HuH-7.5 (cell line): ENCODE results near the gene INSIG1.

Source experiments
- DNase-seq: peaks from one replicate; pipeline ENCODE4 v3.0.0; 2011; ENCODE audit warnings: low spot score

INSIG1 gene

GRCh38 chr7:155303039-155303593, 5.4 kb downstream of the INSIG1 start:
- DNase-seq, result no peak

- DNase-seq, result no peak
Observed at GRCh38 chr7:155303897-155304296, 6.2 kb downstream of the INSIG1 start.

DNA sequence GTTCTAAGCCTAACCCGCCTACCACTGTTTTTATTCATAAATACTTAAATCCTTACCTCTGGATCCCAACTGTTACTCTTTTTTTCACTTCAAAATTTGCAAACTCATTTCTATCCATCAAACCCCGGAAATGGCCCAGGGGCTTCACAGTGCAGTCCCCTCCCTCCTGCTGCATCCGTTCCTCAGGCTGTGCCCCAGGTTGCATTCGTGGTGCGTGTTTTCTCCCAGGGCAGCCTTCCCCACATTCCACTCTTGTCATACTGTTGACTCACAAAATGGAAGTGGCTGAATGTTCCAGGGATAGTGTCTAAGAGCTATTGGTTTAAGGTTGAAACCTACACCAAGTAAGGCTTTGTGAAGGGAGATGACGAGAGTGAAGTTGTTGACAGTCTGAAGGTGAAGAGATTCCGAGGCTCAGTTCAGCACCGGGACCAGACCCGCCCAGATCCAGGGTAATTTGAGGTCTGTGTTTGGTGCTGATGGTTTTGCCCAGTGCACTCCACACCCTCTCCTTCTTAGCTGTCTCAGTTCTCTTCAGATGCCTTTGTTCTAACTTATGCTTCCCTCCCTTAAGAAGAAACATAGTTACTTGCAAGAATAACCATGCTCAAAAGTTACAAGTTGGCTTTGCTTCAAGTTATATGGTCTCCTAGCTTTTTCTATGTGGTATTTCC, 7.7 kb downstream of the INSIG1 start:
- no peak for DNase-seq

DNA sequence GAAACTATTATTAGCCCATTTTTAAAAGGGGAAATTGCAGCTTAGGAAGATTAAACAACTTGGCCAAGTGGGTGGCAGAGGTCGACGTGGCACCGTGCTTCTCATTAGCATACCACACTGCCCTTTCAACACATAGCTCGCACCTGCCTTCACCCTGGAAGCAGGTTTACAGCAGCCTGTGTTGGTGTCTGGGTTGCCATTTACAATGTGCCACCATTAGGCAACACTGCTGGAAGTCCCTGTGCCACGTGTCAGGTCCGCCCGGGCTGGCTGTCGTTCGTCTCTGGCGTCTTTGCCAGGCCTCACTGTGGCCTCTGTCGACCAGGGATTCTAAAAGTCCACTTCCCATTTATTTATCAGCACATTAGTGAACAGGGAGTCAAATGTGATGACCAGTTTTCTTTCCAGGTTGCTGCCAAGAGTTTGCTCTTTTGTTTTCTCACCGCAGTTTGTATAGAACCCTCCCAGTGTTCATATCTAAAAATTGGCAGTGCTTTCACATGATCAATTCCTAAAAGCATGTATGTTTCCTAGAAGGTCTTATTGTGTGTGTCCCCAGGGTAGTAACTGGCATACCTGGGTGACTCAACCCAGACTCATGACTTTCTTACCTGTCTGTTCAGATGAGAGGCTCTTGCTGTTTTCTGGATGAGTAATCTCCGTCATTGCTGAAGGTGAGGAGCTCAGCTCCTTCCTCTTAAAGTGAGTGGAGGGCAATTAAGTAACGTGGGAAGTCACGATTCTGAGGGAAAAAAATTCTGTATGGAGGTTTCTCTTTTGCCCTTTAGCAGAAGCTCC, 9.2 kb downstream of the INSIG1 start:
- DNase-seq, result no peak

DNA sequence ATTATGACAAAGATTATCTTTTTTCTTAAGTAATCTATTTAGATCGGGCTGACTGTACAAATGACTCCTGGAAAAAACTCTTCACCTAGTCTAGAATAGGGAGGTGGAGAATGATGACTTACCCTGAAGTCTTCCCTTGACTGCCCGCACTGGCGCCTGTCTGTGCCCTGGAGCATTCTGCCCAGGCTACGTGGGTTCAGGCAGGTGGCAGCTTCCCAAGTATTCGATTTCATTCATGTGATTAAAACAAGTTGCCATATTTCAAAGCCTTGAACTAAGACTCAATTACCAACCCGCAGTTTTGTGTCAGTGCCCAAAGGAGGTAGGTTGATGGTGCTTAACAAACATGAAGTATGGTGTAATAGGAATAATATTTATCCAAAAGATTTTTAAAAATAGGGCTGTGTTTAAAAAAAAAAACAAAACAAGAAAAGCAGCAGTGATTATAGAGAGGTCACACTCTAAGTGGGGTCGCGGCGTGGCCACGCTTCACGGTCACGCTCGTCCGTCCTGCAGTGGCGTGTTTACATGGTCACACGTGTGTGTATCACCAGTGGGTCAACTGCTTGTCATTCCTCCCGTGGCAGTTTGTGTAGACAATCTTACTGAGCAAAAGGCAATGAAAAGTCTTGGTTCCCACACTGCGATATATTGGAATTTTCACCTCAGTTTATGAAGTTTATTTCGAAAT, 10.8 kb downstream of the INSIG1 start:
- DNase-seq, result no peak

- no peak for DNase-seq
Observed at GRCh38 chr7:155309021-155309338, 11.3 kb downstream of the INSIG1 start.

- DNase-seq, result no peak
Observed at GRCh38 chr7:155310425-155311114, 12.9 kb downstream of the INSIG1 start.

DNA sequence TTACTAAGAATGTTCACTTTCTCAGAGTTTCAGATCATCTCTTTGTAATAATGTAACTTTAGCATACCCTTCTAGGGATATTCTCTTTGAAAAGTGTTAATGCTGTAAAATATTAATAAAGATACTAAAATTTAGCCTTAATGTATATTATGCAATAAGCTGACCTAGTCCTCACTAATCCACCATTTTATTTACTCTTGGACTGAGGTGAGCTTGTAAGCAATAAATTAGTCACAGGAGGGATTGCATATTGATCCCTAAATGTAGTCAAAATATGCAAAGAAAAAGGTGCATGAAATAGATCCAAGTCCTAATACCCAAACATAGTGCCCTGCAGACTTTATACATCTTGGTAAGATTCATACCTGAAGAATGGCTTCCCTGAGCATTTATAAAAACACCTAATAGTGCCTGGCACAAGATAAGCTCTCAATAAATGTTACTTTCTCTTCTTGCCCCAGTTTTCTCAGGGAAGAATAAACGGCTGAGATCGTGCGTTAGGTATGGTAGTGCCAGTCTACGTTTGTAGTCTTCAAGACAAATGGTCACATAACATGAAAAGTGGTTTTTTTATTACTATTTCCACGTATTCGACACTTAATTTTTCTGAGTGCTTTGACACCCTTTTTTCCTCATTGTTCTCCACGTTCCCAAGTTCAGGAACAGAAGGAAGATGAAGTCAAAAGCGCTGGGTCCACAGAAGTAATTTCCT, 14.3 kb downstream of the INSIG1 start:
- DNase-seq, result no peak

DNA sequence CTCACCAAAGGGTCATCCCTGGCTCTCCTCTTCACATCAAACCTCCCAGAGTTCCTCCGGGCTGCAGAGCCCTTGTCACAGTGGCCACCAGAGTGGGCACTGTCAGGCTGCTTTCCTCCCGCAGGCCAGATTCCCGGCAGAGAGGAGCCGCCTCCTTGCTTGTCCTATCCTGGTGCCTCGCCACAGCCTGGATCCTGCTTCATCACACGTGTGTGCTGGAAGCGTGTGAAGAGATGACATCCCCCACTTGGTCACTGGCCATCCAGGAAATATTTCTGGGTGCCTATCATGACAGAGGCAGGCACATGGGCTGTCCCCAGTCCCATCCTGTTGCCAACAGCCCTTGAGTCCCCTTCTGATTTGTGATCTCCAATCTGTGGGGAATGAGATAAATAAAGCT, 15.0 kb downstream of the INSIG1 start:
- no peak for DNase-seq

DNA sequence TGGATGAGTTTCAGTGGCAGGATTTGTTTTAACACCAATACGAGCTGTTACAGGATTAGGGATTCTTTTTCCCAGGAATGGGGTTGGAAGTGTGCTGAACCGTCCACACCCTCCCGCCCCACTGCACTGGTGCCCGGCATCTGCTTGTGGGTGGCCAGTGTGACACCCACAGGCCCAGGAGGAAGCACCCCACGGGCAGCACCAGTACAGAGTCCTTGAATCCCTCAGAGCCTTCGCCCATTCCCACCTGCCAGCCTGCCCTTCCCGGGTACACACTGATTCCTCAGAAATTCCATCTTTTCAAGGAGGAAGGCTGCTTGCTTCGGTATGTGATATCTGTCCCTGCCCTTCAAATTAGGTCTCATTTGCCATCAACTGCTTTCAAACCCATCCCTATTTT, 15.4 kb downstream of the INSIG1 start:
- no peak for DNase-seq

- DNase-seq, result no peak
Observed at GRCh38 chr7:155315977-155316376, 18.3 kb downstream of the INSIG1 start.

DNA sequence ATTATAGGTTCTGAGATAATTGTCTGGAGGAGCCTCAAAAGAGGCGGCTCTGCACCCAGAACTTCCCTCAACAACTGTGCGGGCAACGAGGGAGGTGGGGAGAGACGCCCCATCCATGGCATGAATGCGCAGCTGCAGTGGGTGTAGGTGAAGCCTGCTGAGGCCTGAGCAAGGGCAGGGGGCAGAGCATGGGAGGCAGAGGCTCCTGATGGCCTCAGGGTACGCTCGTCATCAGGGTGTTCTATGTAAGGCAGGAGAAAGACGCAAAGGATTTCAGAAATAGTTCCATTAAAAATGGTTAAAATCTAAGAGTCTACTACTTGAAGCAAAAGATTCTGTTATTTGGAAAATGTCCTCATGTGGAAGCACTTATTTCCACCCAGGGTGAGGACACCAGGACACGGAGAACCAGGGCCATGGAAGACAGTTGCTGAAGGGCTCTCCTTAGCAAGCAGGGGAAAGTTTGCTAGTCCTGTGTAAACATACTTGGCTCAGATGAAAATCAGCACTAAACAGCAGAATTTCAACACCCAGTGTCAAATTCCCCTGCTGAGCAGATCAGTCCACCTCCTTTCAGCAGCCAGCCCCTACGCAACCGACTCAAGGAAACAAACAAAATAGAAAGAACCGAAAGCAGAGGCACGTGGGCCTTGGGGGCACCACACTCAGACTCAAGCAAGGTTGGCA, 18.9 kb downstream of the INSIG1 start:
- no peak for DNase-seq

DNA sequence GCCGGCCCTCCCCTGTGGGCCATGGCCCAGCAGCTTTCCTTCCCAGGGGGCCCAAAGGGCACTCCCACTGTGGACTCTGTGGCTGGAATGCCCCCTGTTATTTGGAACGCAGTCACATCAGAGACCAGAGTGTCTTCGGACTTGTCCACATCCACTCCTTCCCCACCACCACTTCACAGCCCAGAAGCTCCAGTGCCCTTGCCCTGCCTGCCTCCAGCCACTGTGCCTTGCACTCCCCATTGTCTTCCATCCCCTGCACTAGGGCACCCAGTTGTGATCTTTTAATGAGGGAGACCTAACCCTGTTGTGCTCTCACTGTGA, 19.4 kb downstream of the INSIG1 start:
- DNase-seq, result no peak

DNA sequence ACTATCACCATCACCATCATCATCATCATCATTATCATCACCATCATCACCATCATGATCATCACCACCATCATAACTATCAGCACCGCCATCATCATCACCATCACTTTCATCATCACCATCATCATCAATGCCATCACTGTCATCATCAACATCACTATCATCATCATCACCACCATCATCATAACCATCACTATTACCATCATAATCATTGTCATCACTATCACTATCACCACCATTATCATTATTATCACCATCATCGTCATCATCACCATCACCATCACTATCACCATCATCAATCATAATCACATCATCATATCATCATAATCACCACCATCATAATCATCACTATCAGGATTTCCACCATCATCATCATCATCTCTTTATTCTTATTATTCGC, 20.6 kb downstream of the INSIG1 start:
- DNase-seq, result no peak

DNA sequence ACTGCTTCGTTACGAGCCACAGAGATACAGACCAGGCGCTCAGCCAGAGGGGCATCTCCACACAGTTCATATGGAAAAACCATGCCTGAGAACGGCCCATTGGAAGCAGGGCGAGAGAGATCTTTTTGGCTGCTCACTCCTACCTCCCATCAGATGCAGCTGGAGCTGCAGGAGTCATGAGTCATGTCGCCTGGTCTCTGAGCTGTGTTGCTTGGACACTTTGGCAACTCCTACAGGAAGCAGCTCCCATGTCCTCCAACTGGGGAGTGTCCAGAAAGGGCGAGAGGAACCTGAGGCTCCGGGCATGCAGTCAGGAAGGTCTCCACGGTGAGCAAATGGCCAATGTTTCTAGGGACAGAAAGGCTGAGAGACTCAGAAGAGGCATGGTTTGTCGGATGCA, 24.9 kb downstream of the INSIG1 start:
- no peak for DNase-seq

- no peak for DNase-seq
Observed at GRCh38 chr7:155323001-155323638, 25.4 kb downstream of the INSIG1 start.

- no peak for DNase-seq
Observed at GRCh38 chr7:155324012-155324917, 26.6 kb downstream of the INSIG1 start.

GRCh38 chr7:155324918-155325235, 27.2 kb downstream of the INSIG1 start:
- no peak for DNase-seq

DNA sequence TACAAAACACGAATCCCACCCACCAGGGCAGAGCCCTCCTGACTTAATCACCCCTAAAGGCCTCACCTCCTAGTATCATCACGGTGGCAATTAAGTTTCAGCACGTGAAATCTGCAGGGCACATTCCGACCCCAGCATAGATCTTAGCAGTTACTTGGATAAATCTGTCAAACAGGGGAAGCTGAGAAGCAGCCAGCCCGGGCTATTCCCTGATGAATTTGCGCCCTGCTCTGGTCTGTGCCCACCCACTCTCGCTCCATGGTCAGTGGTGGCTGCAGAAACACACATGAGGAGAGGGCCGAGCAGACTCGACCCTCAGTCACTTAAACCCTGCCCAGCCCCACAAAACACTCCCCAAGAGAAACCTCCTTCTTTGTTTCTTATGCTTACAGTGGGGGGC, 28.7 kb downstream of the INSIG1 start:
- DNase-seq, result no peak
